A673 (cell line): ENCODE measurements around the gene EPAS1. TPM values are rescaled to one million over a fixed set of nuclear protein-coding genes. Genes with fewer than 3 reads are reported as not detected.

Experiments
- BruUV-seq: library from RNA; stranded (reverse); fragments of 400-500 nt; replicated peaks from 2 replicates; lab custom pipeline; 2021; lab: Mats Ljungman, UMichigan
- CTCF ChIA-PET: fragments of 300-600 bp; sonication (Branson Sonifier 250); formaldehyde crosslinking; loops from one replicate; lab custom pipeline; 2022; ENCODE audit warnings: antibody characterized with exemption; lab: Charles Lee
- POLR2A ChIA-PET: fragments of 300-600 bp; sonication (Branson Sonifier 250); formaldehyde crosslinking; loops from one replicate; lab custom pipeline; 2022; ENCODE audit warnings: antibody characterized with exemption; ENCODE audit not compliant: low non-redundant PET; lab: Charles Lee
- DNase-seq: peaks from one replicate; pipeline ENCODE4 v3.0.0-alpha.2; 2015; ENCODE audit warnings: low spot score
- H3K27ac ChIP-seq: fragments of 200-600 bp; sonication (generic); 2 replicates; pipeline ENCODE4 v1.5.1; 2016; ENCODE audit warnings: mixed run types, low read depth, mild to moderate bottlenecking, mixed read lengths, antibody characterized with exemption, low read length; ENCODE audit not compliant: poor library complexity, severe bottlenecking
- H3K27me3 ChIP-seq: fragments of 200-600 bp; sonication (generic); replicated peaks from 2 replicates; pipeline ENCODE4 v1.6.1; 2017; ENCODE audit warnings: mixed run types, low read depth, mild to moderate bottlenecking, mixed read lengths, antibody characterized with exemption, low read length; ENCODE audit not compliant: insufficient read depth, poor library complexity
- H3K36me3 ChIP-seq: fragments of 200-600 bp; sonication (generic); 2 replicates; pipeline ENCODE4 v1.6.1; 2016; ENCODE audit warnings: mixed run types, mild to moderate bottlenecking, mixed read lengths, antibody characterized with exemption, low read length; ENCODE audit not compliant: insufficient read depth, poor library complexity, severe bottlenecking
- H3K4me1 ChIP-seq: fragments of 200-600 bp; sonication (generic); 2 replicates; pipeline ENCODE4 v1.6.1; 2017; ENCODE audit warnings: mixed run types, mild to moderate bottlenecking, mixed read lengths, antibody characterized with exemption, low read length; ENCODE audit not compliant: insufficient read depth, poor library complexity, severe bottlenecking
- H3K4me3 ChIP-seq: fragments of 200-600 bp; sonication (generic); 2 replicates; pipeline ENCODE4 v1.5.1; 2016; ENCODE audit warnings: low read depth, mixed run types, mild to moderate bottlenecking, mixed read lengths, low read length; ENCODE audit not compliant: poor library complexity, severe bottlenecking
- H3K9me3 ChIP-seq: fragments of 200-600 bp; sonication (generic); 2 replicates; pipeline ENCODE4 v1.6.1; 2016; ENCODE audit warnings: mixed run types, low read depth, mild to moderate bottlenecking, mixed read lengths, antibody characterized with exemption, low read length; ENCODE audit not compliant: poor library complexity, severe bottlenecking
- EZH2 ChIP-seq: fragments of 200-600 bp; sonication (generic); IDR thresholded peaks from 2 replicates; pipeline ENCODE4 v1.6.1; 2017; ENCODE audit warnings: borderline replicate concordance, low read depth, mild to moderate bottlenecking, mixed read lengths, antibody characterized with exemption, low read length; ENCODE audit not compliant: poor library complexity, severe bottlenecking
- intact Hi-C: fragments of 100-400 bp; cut with micrococcal nuclease; formaldehyde crosslinking; loops from one replicate; pipeline ENCODE4 v1.10.0; 2022; ENCODE audit not compliant: unreplicated experiment
- total RNA-seq: library from RNA; stranded (reverse); gene quantifications from 2 replicates; pipeline ENCODE4 v1.2.3, GENCODE V29; 2021
- TF ChIP-seq, protein P1 (sequence below): fragments of 300-800, 200-600 bp; sonication (generic); conservative IDR thresholded peaks from 2 replicates; pipeline ENCODE4 v1.5.1; 2017; ENCODE audit warnings: low read depth, mild to moderate bottlenecking, antibody characterized with exemption, low read length, moderate library complexity, mixed read lengths

Gene EPAS1
- total RNA-seq, 1 experiment from 2014 or later = 0.41 TPM

DNA sequence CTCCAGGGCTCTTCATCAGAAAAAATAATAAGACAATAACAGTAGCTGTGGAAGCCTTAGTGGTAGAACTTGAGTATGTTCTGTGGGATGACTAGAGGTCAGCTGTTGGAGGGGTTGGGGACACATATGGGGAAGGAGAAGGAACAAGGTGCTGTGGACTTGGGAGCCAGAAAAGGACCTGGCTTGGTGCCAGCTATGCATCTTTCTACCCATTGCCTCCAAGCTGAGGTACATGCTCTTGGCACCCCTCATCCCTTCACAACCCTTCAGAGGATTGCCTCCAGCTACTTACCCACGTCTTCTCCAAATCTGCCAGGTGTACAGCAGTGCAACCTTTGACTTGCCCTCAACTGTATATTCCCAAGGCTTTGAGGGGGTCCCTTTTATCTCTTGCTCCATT lies 15.3 kb upstream of the EPAS1 start:
- peaks cover 12% of the 10 kb centered on the region for H3K27me3 ChIP-seq
- no TSS peak for BruUV-seq
- CTCF ChIA-PET = no interaction called here
- intact Hi-C loops = no loop called here
- DNase-seq = no peak
- POLR2A ChIA-PET = no interaction called here
- H3K36me3 ChIP-seq = no peaks in the 10 kb centered on the region
- TF ChIP-seq, protein P1, sequence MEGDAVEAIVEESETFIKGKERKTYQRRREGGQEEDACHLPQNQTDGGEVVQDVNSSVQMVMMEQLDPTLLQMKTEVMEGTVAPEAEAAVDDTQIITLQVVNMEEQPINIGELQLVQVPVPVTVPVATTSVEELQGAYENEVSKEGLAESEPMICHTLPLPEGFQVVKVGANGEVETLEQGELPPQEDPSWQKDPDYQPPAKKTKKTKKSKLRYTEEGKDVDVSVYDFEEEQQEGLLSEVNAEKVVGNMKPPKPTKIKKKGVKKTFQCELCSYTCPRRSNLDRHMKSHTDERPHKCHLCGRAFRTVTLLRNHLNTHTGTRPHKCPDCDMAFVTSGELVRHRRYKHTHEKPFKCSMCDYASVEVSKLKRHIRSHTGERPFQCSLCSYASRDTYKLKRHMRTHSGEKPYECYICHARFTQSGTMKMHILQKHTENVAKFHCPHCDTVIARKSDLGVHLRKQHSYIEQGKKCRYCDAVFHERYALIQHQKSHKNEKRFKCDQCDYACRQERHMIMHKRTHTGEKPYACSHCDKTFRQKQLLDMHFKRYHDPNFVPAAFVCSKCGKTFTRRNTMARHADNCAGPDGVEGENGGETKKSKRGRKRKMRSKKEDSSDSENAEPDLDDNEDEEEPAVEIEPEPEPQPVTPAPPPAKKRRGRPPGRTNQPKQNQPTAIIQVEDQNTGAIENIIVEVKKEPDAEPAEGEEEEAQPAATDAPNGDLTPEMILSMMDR = no peak
- no peak for TF ChIP-seq EZH2
- H3K27ac ChIP-seq = no peak overlapping the region
- no peaks in the 10 kb centered on the region for H3K9me3 ChIP-seq
- H3K4me1 ChIP-seq = no peaks in the 10 kb centered on the region
- H3K4me3 ChIP-seq = no peak overlapping the region

DNA sequence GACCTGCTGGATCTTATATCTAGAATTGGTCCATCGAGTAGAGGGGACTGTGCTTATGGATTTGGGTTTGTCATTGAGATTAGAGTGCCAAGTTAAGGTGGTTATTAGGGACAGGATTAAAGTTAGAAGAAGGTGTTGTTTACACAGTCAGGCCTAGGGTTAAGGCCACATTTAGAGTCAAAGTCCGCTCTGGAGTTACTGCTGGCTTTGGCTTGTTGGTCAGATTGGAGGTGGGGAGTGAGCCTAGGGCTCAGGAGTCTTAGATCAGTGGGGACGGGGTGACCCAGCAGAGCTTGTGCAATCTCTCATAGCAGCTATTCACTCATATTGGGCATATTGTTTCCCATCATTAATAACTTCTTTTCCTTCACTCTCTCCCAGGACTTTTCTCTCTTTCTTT lies 13.5 kb upstream of the EPAS1 start:
- TF ChIP-seq EZH2 = no peak
- TF ChIP-seq, protein P1 = no peak
- CTCF ChIA-PET = no interaction called here
- Histone ChIP-seq H3K4me1 (no peaks in the 10 kb centered on the region), H3K27ac (no peak overlapping the region), H3K27me3 (peaks cover 12% of the 10 kb centered on the region), H3K36me3 (no peaks in the 10 kb centered on the region), H3K9me3 (no peaks in the 10 kb centered on the region), H3K4me3 (no peak overlapping the region)
- DNase-seq = no peak
- intact Hi-C loops = no loop called here
- POLR2A ChIA-PET = no interaction called here
- no TSS peak for BruUV-seq

GRCh38 chr2:46284260-46284659 lies 12.9 kb upstream of the EPAS1 start:
- no peak for DNase-seq
- POLR2A ChIA-PET = no interaction called here
- intact Hi-C loops = no loop called here
- TF ChIP-seq EZH2 = no peak
- TF ChIP-seq, protein P1 = no peak
- CTCF ChIA-PET = no interaction called here
- Histone ChIP-seq H3K9me3 (no peaks in the 10 kb centered on the region), H3K27ac (no peak overlapping the region), H3K36me3 (no peaks in the 10 kb centered on the region), H3K4me1 (no peaks in the 10 kb centered on the region), H3K4me3 (no peak overlapping the region), H3K27me3 (peaks cover 15% of the 10 kb centered on the region)
- no TSS peak for BruUV-seq
